Lower leg skin (tissue), 4 donors: ENCODE data around the gene TGM1. TPM values are rescaled to one million over a fixed set of nuclear protein-coding genes. Genes with fewer than 3 reads are reported as not detected.
"Not testable (repeated sequence)": the region's sequence is repeated elsewhere in the genome, so short reads cannot be mapped to it uniquely, and the experiment has no call there.

Experiments used
- DNase-seq, 2 donors: peaks; one replicate each; pipeline ENCODE4 v3.0.0-alpha.2; 2019; ENCODE audit warnings: low spot score in 2 of 2
- H3K4me3 ChIP-seq: fragments of 200-600 bp; sonication (generic); 2 replicates; pipeline ENCODE4 v1.5.1; 2017; ENCODE audit warnings: mild to moderate bottlenecking, low read depth; ENCODE audit not compliant: poor library complexity, severe bottlenecking
- CTCF ChIP-seq, 3 donors: fragments of 450-650 bp; IDR thresholded peaks; one replicate each; pipeline ENCODE4 v1.5.1; 2016; ENCODE audit warnings: antibody characterized with exemption in 3 of 3, mild to moderate bottlenecking in 3 of 3, moderate library complexity in 2 of 3
- POLR2A ChIP-seq, 2 donors: fragments of 450-650 bp; IDR thresholded peaks; one replicate each; pipeline ENCODE4 v1.6.1; 2016 to 2017; ENCODE audit warnings: antibody characterized with exemption in 2 of 2, mild to moderate bottlenecking in 1 of 2, moderate library complexity in 1 of 2
- WGBS, 2 donors: methylation state at CpG; one replicate each; pipeline ENCODE4 v1.1.5; 2018; 5-methylcytosine and 5-hydroxymethylcytosine counted together
- intact Hi-C: fragments of 100-400 bp; cut with DNase I; formaldehyde crosslinking; loops from one replicate; pipeline ENCODE4 v1.15.0; 2023; ENCODE audit warnings: low total_unique reads
- total RNA-seq, 4 donors: library from RNA; depleted of rRNA; stranded (reverse); fragments of >200 nt; gene quantifications; one replicate each; pipeline ENCODE4 v1.1.0, GENCODE V29; 2016

Gene TGM1
- total RNA-seq, 4 donors from 2014 or later: 160 to 283 (median 235) TPM

- no peak for TF ChIP-seq POLR2A (IDR thresholded peaks at IDR 0.05)
- TF ChIP-seq CTCF (IDR thresholded peaks at IDR 0.05): no peak
- WGBS, 2 donors: 86 to 100% methylated on average over 1 of the region's 1 CpG
- intact Hi-C loops: no loop called here
- no peak for DNase-seq
- no peak overlapping the region for H3K4me3 ChIP-seq
Observed at GRCh38 chr14:24251880-24252288, 11.1 kb downstream of the TGM1 start.

- H3K4me3 ChIP-seq: no peak overlapping the region
- TF ChIP-seq CTCF (IDR thresholded peaks at IDR 0.05) (no peak), POLR2A (IDR thresholded peaks at IDR 0.05) (no peak)
- intact Hi-C loops: no loop called here
- WGBS, 2 donors: 69 to 70% methylated on average over 4 of the region's 4 CpGs
- peak in 1 of 2 donors; percentile 32 for DNase-seq
Observed at GRCh38 chr14:24250354-24250753, 12.6 kb downstream of the TGM1 start.

GRCh38 chr14:24249230-24250021, 13.6 kb downstream of the TGM1 start:
- no peak overlapping the region for H3K4me3 ChIP-seq
- peak in 1 of 2 donors; percentile 68 for DNase-seq
- intact Hi-C loops: no loop called here
- WGBS, 2 donors: 79 to 83% methylated on average over 10 of the region's 13 CpGs
- TF ChIP-seq POLR2A (IDR thresholded peaks at IDR 0.05): no peak
- no peak for TF ChIP-seq CTCF (IDR thresholded peaks at IDR 0.05)

- TF ChIP-seq CTCF (IDR thresholded peaks at IDR 0.05) (no peak), POLR2A (IDR thresholded peaks at IDR 0.05) (no peak)
- 69 to 74% methylated on average over 7 of the region's 7 CpGs for WGBS, 2 donors
- intact Hi-C loops: no loop called here
- H3K4me3 ChIP-seq: no peak overlapping the region
- no peak for DNase-seq
Observed at GRCh38 chr14:24247422-24247821, 15.6 kb downstream of the TGM1 start.

GRCh38 chr14:24246765-24247212, 16.2 kb downstream of the TGM1 start:
- peak in 1 of 2 donors; percentile 49 for DNase-seq
- intact Hi-C loops: no loop called here
- no peak for TF ChIP-seq POLR2A (IDR thresholded peaks at IDR 0.05)
- no peak for TF ChIP-seq CTCF (IDR thresholded peaks at IDR 0.05)
- H3K4me3 ChIP-seq: no peak overlapping the region
- 85 to 92% methylated on average over 3 of the region's 3 CpGs for WGBS, 2 donors

- 94% methylated on average over 11 of the region's 11 CpGs for WGBS, 2 donors
- H3K4me3 ChIP-seq, intact Hi-C loops: not testable (repeated sequence)
- peak in 1 of 2 donors; percentile 56 for DNase-seq
Observed at GRCh38 chr14:24245350-24245749, 17.6 kb downstream of the TGM1 start.
